WTC11 (cell line): ENCODE results near the gene TMEM63C. TPM values are rescaled to one million over a fixed set of nuclear protein-coding genes. Genes with fewer than 3 reads are reported as not detected.

Experiments
- ATAC-seq: fragments of 200-7000 bp; cut with Tn5 transposase; 2 replicates; pipeline ENCODE4 v1.10.0; 2021; ENCODE audit warnings: mild to moderate bottlenecking, moderate library complexity
- CTCF ChIA-PET: fragments of 300-600 bp; sonication (Branson Sonifier 250); formaldehyde crosslinking; loops from one replicate; lab custom pipeline; 2021; ENCODE audit warnings: antibody characterized with exemption; lab: Charles Lee
- POLR2A ChIA-PET: fragments of 350-600 bp; sonication (Branson Sonifier 250); formaldehyde crosslinking; loops from one replicate; lab custom pipeline; 2021; ENCODE audit warnings: antibody characterized with exemption; lab: Charles Lee
- DNase-seq: peaks from one replicate; pipeline ENCODE4 v3.0.0; 2021; ENCODE audit warnings: low spot score
- H3K27ac Mint-ChIP-seq: 2 replicates; pipeline ENCODE4 v1.8.0; 2021; ENCODE audit warnings: mixed read lengths
- H3K27me3 Mint-ChIP-seq: 2 replicates; pipeline ENCODE4 v1.8.0; 2021; ENCODE audit warnings: low read depth, mild to moderate bottlenecking, moderate library complexity, mixed read lengths
- H3K36me3 Mint-ChIP-seq: 2 replicates; pipeline ENCODE4 v1.8.0; 2021; ENCODE audit warnings: mixed read lengths
- H3K4me1 Mint-ChIP-seq: 2 replicates; pipeline ENCODE4 v1.8.0; 2022; ENCODE audit warnings: mixed read lengths
- H3K4me3 Mint-ChIP-seq: 2 replicates; pipeline ENCODE4 v1.8.0; 2021; ENCODE audit warnings: mild to moderate bottlenecking, moderate library complexity, mixed read lengths
- H3K9me3 Mint-ChIP-seq: 2 replicates; pipeline ENCODE4 v1.8.0; 2021; ENCODE audit warnings: mixed read lengths
- E2F4 ChIP-seq: sonication (generic); formaldehyde crosslinking; IDR thresholded peaks from 2 replicates; pipeline ENCODE4 v1.8.1; 2022; ENCODE audit warnings: low read depth, mild to moderate bottlenecking, moderate library complexity, missing genetic modification reagents, borderline replicate concordance
- E2F5 ChIP-seq: sonication (generic); formaldehyde crosslinking; IDR thresholded peaks from 2 replicates; pipeline ENCODE4 v1.8.1; 2022; ENCODE audit warnings: mild to moderate bottlenecking, moderate library complexity, missing genetic modification reagents
- ELF4 ChIP-seq: sonication (generic); formaldehyde crosslinking; IDR thresholded peaks from 2 replicates; pipeline ENCODE4 v1.8.1; 2022; ENCODE audit warnings: low read depth, mild to moderate bottlenecking, moderate library complexity, missing genetic modification reagents
- FOXJ3 ChIP-seq: sonication (generic); formaldehyde crosslinking; IDR thresholded peaks from 2 replicates; pipeline ENCODE4 v1.9.0; 2021; ENCODE audit warnings: missing genetic modification reagents, mild to moderate bottlenecking, borderline replicate concordance
- FOXP1 ChIP-seq: sonication (generic); formaldehyde crosslinking; IDR thresholded peaks from 2 replicates; pipeline ENCODE4 v1.8.0; 2022; ENCODE audit warnings: missing genetic modification reagents, mild to moderate bottlenecking, moderate library complexity, borderline replicate concordance
- GABPB1 ChIP-seq: sonication (generic); formaldehyde crosslinking; IDR thresholded peaks from 2 replicates; pipeline ENCODE4 v1.8.1; 2023; ENCODE audit warnings: mild to moderate bottlenecking, missing genetic modification reagents
- KAT7 ChIP-seq: sonication (generic); formaldehyde crosslinking; IDR thresholded peaks from 2 replicates; pipeline ENCODE4 v1.8.1; 2023; ENCODE audit warnings: missing genetic modification reagents, mild to moderate bottlenecking, borderline replicate concordance
- MLX ChIP-seq: sonication (generic); formaldehyde crosslinking; IDR thresholded peaks from 2 replicates; pipeline ENCODE4 v1.8.1; 2023; ENCODE audit warnings: mild to moderate bottlenecking, missing genetic modification reagents, moderate library complexity
- NR1H2 ChIP-seq: sonication (generic); formaldehyde crosslinking; IDR thresholded peaks from 2 replicates; pipeline ENCODE4 v1.9.0; 2021; ENCODE audit warnings: mild to moderate bottlenecking, moderate library complexity, missing genetic modification reagents
- NR2C2 ChIP-seq: sonication (generic); formaldehyde crosslinking; IDR thresholded peaks from 2 replicates; pipeline ENCODE4 v1.8.0; 2022; ENCODE audit warnings: mild to moderate bottlenecking, missing genetic modification reagents
- RELA ChIP-seq: sonication (generic); formaldehyde crosslinking; IDR thresholded peaks from 2 replicates; pipeline ENCODE4 v1.8.1; 2022; ENCODE audit warnings: missing genetic modification reagents, mild to moderate bottlenecking, borderline replicate concordance
- SMAD4 ChIP-seq: sonication (generic); formaldehyde crosslinking; IDR thresholded peaks from 2 replicates; pipeline ENCODE4 v1.8.0; 2022; ENCODE audit warnings: mild to moderate bottlenecking, missing genetic modification reagents
- ZBTB21 ChIP-seq: sonication (generic); formaldehyde crosslinking; IDR thresholded peaks from 2 replicates; pipeline ENCODE4 v1.8.1; 2023; ENCODE audit warnings: mild to moderate bottlenecking, missing genetic modification reagents, borderline replicate concordance
- ZMAT4 ChIP-seq: fragments of 250-450 bp; sonication (Bioruptor Pico); IDR thresholded peaks from 2 replicates; pipeline ENCODE4 v1.9.0; 2021; ENCODE audit warnings: mild to moderate bottlenecking
- ZNF219 ChIP-seq: sonication (generic); formaldehyde crosslinking; IDR thresholded peaks from 2 replicates; pipeline ENCODE4 v1.8.0; 2023; ENCODE audit warnings: missing genetic modification reagents, mild to moderate bottlenecking, borderline replicate concordance
- ZNF423 ChIP-seq: fragments of 250-450 bp; sonication (Bioruptor Pico); IDR thresholded peaks from 2 replicates; pipeline ENCODE4 v2.1.2; 2022; ENCODE audit warnings: mild to moderate bottlenecking, moderate library complexity
- total RNA-seq: library from RNA; stranded (reverse); gene quantifications from 3 replicates; pipeline ENCODE4 v1.2.3, GENCODE V29; 2021
- TF ChIP-seq, protein P1 (sequence below): fragments of 250-450 bp; sonication (Bioruptor Pico); IDR thresholded peaks from 2 replicates; pipeline ENCODE4 v1.9.0; 2021; ENCODE audit warnings: mild to moderate bottlenecking, borderline replicate concordance
- TF ChIP-seq, protein P2 (sequence below): sonication (generic); formaldehyde crosslinking; IDR thresholded peaks from 2 replicates; pipeline ENCODE4 v1.8.1; 2023; ENCODE audit warnings: mild to moderate bottlenecking, missing genetic modification reagents

TMEM63C gene
- total RNA-seq, 1 experiment from 2014 or later = 8.8 TPM

- TF ChIP-seq MLX (CRISPR knock-in tag) = peak; percentile 88; the same call in 1 of the 2 replicates
- TF ChIP-seq RELA (CRISPR knock-in tag) = peak; percentile 88
- 0 out of 2 replicates have a peak, but pooled peaks have one; percentile 55 for TF ChIP-seq ZBTB21 (CRISPR knock-in tag)
- TF ChIP-seq ZMAT4 (CRISPR knock-in tag) = no peak
- TF ChIP-seq GABPB1 = peak; percentile 60; the same call in 1 of the 2 replicates
- peak; percentile 94; the same call in 1 of the 2 replicates for TF ChIP-seq ZNF219
- TF ChIP-seq, protein P1, sequence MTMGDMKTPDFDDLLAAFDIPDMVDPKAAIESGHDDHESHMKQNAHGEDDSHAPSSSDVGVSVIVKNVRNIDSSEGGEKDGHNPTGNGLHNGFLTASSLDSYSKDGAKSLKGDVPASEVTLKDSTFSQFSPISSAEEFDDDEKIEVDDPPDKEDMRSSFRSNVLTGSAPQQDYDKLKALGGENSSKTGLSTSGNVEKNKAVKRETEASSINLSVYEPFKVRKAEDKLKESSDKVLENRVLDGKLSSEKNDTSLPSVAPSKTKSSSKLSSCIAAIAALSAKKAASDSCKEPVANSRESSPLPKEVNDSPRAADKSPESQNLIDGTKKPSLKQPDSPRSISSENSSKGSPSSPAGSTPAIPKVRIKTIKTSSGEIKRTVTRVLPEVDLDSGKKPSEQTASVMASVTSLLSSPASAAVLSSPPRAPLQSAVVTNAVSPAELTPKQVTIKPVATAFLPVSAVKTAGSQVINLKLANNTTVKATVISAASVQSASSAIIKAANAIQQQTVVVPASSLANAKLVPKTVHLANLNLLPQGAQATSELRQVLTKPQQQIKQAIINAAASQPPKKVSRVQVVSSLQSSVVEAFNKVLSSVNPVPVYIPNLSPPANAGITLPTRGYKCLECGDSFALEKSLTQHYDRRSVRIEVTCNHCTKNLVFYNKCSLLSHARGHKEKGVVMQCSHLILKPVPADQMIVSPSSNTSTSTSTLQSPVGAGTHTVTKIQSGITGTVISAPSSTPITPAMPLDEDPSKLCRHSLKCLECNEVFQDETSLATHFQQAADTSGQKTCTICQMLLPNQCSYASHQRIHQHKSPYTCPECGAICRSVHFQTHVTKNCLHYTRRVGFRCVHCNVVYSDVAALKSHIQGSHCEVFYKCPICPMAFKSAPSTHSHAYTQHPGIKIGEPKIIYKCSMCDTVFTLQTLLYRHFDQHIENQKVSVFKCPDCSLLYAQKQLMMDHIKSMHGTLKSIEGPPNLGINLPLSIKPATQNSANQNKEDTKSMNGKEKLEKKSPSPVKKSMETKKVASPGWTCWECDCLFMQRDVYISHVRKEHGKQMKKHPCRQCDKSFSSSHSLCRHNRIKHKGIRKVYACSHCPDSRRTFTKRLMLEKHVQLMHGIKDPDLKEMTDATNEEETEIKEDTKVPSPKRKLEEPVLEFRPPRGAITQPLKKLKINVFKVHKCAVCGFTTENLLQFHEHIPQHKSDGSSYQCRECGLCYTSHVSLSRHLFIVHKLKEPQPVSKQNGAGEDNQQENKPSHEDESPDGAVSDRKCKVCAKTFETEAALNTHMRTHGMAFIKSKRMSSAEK = no peak
- TF ChIP-seq E2F4 (CRISPR knock-in tag) = peak; percentile 77; the same call in 1 of the 2 replicates
- peak; percentile 59; the same call in 1 of the 2 replicates for TF ChIP-seq E2F5 (CRISPR knock-in tag)
- TF ChIP-seq, protein P2, sequence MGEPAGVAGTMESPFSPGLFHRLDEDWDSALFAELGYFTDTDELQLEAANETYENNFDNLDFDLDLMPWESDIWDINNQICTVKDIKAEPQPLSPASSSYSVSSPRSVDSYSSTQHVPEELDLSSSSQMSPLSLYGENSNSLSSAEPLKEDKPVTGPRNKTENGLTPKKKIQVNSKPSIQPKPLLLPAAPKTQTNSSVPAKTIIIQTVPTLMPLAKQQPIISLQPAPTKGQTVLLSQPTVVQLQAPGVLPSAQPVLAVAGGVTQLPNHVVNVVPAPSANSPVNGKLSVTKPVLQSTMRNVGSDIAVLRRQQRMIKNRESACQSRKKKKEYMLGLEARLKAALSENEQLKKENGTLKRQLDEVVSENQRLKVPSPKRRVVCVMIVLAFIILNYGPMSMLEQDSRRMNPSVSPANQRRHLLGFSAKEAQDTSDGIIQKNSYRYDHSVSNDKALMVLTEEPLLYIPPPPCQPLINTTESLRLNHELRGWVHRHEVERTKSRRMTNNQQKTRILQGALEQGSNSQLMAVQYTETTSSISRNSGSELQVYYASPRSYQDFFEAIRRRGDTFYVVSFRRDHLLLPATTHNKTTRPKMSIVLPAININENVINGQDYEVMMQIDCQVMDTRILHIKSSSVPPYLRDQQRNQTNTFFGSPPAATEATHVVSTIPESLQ (CRISPR knock-in tag) = no peak
- peak; percentile 93 for TF ChIP-seq SMAD4 (CRISPR knock-in tag)
- TF ChIP-seq FOXP1 = peak; percentile 99
Measured at GRCh38 chr14:77208291-77208978, 26.8 kb downstream of the TMEM63C start (continued).

DNA sequence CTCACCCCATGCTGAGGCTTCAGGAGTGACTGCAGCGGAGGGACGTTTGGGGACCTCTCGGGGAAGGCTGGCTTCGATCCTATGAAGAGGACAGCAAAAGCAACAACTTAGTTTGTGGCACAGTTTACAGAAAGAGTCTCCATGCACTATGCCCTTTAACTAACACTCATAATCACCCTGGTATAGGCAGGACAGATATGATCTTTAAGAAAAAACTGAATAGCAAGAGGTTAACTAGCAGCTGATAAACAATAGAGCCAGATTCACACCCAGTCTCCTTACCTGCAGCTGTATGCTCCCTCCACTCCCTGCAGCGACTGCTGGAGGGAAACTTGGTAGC is 27.4 kb downstream of the TMEM63C start:
- Mint-ChIP-seq H3K4me3 (no peak overlapping the region), H3K27me3 (peaks cover 3% of the 10 kb centered on the region; the same call in 1 of the 2 replicates), H3K9me3 (no peaks in the 10 kb centered on the region; the same call in 1 of the 2 replicates), H3K27ac (no peak overlapping the region), H3K36me3 (no peaks in the 10 kb centered on the region), H3K4me1 (peaks cover 23% of the 10 kb centered on the region)
- POLR2A ChIA-PET = interaction anchor here (0.5 kb wide), 1 partner anchor 210 kb away, joined by 4 read pairs; no protein-coding TSS in a partner anchor
- CTCF ChIA-PET = interaction anchor here (1.0 to 6.6 kb wide), 5 partner anchors 27 to 107 kb away, joined by 4 to 78 read pairs (median 10); partner anchors contain the start of genes TMEM63C and ZDHHC22
- ATAC-seq (no peak), DNase-seq (no peak)
- TF ChIP-seq FOXJ3 (CRISPR knock-in tag) (0 out of 2 replicates have a peak, but pooled peaks have one; percentile 33), RELA (CRISPR knock-in tag) (no peak; the same call in 1 of the 2 replicates), ZNF423 (CRISPR knock-in tag) (no peak), NR2C2 (CRISPR knock-in tag) (no peak; the same call in 1 of the 2 replicates), KAT7 (no peak; the same call in 1 of the 2 replicates), NR1H2 (CRISPR knock-in tag) (0 out of 2 replicates have a peak, but pooled peaks have one; percentile 13), ELF4 (CRISPR knock-in tag) (no peak)
